ENCODE data around the gene SLC2A6.

DNA sequence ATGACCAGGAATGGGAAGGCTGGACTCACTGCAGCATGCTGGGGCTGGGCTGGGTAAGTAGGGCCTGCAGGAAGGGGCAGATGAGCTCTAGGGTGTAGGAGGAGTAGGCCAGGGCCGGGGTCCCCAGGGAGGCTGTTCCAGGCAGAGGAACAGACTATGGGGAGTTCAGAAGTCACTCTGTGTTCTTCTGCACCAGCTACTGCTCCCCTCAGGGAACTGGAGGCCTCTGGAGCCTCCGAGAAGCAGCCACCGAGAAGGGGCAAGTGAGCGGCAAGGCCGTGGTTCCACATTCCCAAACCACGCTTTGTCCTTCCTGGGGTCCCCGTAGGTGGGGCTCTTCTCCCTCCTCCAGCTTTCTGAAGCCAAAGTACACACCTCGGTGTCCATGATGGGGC, 8.4 kb upstream of the SLC2A6 start:
- TF ChIP-seq CTCF (IDR thresholded peaks at IDR 0.05) (no peak), POLR2AphosphoS5 (IDR thresholded peaks at IDR 0.05) (no peak), EP300 (IDR thresholded peaks at IDR 0.05) (no peak)
